T-helper 1 cell treated with Interleukin-12 subunit alpha and Interleukin-12 subunit beta and Interleukin-4 antibody, amounts not matched to agents 30 μg/mL and 1 μg/mL, for 36 hours (primary cell): ENCODE measurements around the gene RERE.

ENCODE experiments used
- H3K27ac Mint-ChIP-seq: one replicate; pipeline ENCODE4 v1.8.0; 2021; ENCODE audit warnings: mild to moderate bottlenecking, mixed read lengths
- H3K27me3 Mint-ChIP-seq: one replicate; pipeline ENCODE4 v1.8.0; 2021; ENCODE audit warnings: low read depth, mixed read lengths
- H3K36me3 Mint-ChIP-seq: one replicate; pipeline ENCODE4 v1.8.0; 2021; ENCODE audit warnings: low read depth, mixed read lengths
- H3K4me1 Mint-ChIP-seq: one replicate; pipeline ENCODE4 v1.8.0; 2021; ENCODE audit warnings: low read depth, mixed read lengths
- H3K4me3 Mint-ChIP-seq: one replicate; pipeline ENCODE4 v1.8.0; 2021; ENCODE audit warnings: mild to moderate bottlenecking, moderate library complexity, mixed read lengths
- H3K9me3 Mint-ChIP-seq: one replicate; pipeline ENCODE4 v1.8.0; 2021; ENCODE audit warnings: mixed read lengths

Gene RERE

DNA sequence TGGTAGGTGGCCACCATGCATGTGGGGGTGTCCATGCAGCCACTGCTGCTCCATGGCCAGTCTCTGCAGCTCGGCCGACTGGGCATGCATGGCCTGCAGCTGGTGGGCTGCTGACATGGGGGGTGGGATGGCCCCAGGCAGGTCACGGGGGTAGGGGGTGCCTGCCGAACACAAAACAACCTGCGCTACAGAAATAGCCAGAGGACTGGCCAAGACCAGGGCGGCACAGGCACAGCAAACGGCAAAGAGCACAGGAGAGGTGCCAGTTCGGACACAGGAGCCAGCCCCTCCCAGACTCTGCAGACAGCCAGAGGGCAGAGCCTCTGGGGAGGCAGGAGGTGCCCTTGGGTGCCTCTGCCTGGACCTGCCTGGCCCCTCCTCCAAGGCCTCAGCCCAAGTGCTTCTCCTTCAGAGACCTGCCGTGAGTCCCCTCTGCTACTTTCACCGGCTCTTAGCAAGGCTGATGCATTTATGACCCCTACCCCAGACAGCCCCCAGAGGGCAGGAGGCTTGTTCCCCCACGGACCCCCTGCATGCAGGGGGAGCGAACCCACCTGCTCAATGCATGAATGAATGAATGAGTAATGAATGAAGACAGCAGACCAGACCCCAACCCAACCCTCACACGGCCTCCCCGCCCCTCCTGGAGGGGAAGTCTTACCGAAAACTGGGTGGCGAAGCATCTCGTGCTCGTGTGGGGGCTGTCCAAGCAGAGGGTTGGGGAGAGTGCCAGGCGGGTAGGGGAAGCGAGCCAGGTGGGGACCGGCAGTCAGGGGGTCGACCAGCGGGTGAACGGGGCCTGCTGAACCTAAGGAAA lies 461.8 kb downstream of the RERE start:
- H3K27ac Mint-ChIP-seq, result no peak overlapping the region
- H3K9me3 Mint-ChIP-seq, result no peaks in the 10 kb centered on the region
- H3K4me1 Mint-ChIP-seq, result no peaks in the 10 kb centered on the region
- no peaks in the 10 kb centered on the region for H3K27me3 Mint-ChIP-seq
- H3K36me3 Mint-ChIP-seq, result peaks cover 25% of the 10 kb centered on the region
- H3K4me3 Mint-ChIP-seq, result no peak overlapping the region

DNA sequence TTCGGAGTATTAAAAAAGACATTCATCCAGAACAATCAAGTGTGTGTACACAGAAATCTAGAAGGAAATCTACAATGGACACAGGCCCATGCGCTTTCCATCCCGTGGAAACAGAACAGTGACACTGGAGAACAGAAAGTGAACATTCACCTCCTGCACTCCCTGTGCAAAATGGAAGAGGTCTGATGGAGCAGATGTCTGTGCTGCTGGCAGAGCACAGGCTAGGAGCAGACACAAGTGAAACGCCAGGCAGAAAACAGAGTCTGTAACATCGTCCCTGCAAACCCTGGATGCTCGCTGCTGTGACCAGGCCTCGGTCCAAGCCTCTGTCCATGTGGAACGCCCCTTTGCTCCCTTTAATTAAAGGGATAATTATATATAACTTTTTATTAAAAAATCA lies 463.4 kb downstream of the RERE start:
- Mint-ChIP-seq H3K4me3 (no peak overlapping the region), H3K36me3 (peaks cover 23% of the 10 kb centered on the region), H3K27me3 (no peaks in the 10 kb centered on the region), H3K9me3 (no peaks in the 10 kb centered on the region), H3K27ac (no peak overlapping the region), H3K4me1 (no peaks in the 10 kb centered on the region)

DNA sequence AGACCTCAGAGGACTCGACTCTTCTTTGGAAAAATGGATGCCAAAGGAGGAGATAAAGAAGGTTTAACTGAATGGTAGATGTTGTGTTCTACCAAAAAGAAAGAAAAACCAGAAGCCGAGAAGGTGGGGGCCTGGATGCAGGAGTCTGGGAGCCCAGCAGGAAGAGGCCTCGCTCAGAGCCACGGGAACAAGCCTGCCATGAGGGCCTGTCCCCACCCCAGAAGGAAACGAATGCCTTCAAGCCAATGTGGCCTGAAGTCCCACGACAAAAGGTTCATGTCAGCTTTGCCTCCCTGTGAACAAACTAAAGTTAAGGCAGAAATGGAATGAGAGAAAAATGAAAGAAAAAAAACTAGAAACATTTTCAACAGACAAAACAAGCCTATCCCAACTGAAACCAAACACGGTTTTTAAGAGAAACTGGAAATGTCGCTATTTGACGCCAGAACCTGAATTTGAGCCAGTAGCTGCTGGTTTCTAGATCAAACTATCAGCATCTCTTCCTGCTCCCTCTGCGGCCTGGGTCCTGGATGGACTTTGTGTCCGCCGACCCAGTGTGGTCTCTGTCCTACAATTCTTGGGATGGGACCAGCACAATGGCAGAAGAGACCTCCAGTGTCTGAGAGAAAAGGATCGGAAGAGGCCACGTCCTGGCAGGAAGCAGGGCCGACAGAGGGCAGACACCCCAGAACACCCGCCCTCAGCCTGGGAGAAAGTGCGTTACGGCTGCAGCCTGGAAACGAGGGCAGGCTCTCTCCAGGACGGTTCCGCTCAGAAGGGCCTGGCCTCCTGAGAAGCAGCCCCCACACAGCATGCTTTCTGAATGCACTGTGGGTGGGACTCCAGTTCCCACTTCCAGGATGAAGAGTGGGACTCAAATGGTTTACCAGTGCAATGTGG lies 464.3 kb downstream of the RERE start:
- Mint-ChIP-seq H3K36me3 (peaks cover 22% of the 10 kb centered on the region), H3K27me3 (no peaks in the 10 kb centered on the region), H3K4me3 (no peak overlapping the region), H3K27ac (no peak overlapping the region), H3K4me1 (peaks cover 2% of the 10 kb centered on the region), H3K9me3 (no peaks in the 10 kb centered on the region)

DNA sequence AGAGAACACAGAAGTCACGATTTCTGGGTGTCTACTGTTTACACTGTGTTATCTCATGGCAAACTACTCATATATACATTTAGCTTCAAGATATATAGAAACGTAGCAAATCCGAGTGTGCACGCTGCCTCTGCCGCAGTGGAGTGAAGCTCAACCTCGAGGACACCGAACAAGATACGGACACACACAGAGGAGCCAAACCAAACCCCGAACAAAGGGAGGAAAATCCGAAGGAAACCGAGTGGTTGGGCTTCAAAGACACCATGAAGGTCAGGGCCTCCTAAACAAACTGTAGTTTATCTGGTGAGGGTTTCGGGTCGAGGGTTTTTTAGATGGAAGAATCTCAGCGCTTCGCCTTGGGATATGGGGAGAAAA lies 465.0 kb downstream of the RERE start:
- Mint-ChIP-seq H3K4me3 (no peak overlapping the region), H3K27me3 (no peaks in the 10 kb centered on the region), H3K27ac (no peak overlapping the region), H3K4me1 (peaks cover 2% of the 10 kb centered on the region), H3K36me3 (peaks cover 17% of the 10 kb centered on the region), H3K9me3 (no peaks in the 10 kb centered on the region)

DNA sequence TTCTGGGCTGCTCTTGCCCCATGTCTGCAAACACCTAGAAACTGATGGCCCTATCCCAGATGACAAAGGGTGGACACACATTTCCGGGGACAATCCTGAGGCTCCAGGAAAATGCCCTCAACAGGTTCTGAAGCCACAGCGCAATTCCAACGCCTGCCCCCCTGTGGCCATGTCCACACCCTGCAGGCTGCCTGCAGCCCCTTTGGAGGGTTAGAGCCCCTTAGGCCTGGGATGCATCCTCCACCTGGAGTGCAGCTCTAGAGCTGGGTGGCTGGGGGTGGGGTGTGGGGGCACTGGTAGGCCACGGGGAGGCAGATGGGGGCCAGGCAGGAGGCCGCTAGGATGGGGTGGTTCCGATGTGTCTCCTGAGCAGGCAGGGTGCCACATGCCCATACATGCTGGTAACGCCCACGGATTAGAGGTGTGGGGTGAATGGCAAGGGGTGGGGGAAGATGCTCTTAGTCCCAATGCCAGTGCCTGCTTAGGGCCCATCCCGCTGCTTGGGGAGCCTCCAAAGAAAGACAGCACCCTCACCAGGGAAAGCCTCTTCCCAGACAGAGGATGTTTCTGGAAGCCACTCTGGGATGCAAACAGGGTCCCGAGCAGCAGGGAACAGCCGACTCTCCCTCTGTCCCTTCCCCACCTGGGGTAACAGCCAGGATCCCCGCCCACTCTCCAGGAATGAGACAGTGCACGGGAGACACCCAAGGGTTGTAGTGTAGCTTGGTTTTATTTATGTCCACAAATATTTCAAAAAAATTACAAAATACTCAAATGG lies 465.6 kb downstream of the RERE start:
- Mint-ChIP-seq H3K4me3 (no peak overlapping the region), H3K4me1 (peaks cover 2% of the 10 kb centered on the region), H3K27me3 (no peaks in the 10 kb centered on the region), H3K27ac (no peak overlapping the region), H3K36me3 (peaks cover 14% of the 10 kb centered on the region), H3K9me3 (no peaks in the 10 kb centered on the region)

DNA sequence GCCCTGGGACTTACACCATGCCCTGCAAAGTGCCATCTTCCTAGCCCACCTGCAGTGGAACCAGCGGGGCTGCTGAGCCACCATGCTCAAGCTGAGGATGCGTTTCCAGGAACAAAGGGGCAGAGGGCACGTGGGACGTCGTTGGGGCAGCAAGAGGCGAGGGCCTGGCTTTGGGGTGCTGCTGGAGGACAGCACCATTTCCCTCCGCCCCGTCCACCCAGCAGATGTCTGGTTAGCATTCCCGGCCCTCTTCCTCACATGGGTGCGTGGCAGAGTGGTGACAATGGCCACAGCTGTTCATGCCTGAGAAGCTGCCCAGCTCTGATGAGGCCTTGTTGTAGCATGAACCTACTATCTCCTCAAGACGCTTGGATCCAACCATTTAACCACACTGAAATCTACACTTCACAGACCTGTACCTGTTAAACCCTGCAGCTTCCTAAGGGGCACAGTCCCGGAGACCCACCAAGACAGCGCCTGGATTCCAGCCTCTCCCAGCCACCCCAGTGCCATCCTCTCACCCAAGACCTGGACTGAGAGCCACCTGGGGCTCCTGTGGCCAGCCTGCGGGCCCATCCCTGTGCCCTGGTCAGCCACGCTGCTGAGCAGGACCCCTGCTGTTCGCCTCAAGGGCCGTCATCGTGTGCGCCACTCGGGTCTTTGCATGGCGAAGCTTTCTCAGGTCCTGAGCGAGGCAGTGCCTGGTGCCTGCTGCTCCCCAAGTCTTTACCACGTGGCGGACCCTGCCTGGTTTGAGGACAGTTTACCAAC lies 466.3 kb downstream of the RERE start:
- H3K27ac Mint-ChIP-seq, result no peak overlapping the region
- no peaks in the 10 kb centered on the region for H3K9me3 Mint-ChIP-seq
- H3K36me3 Mint-ChIP-seq, result peaks cover 11% of the 10 kb centered on the region
- H3K4me3 Mint-ChIP-seq, result no peak overlapping the region
- peaks cover 2% of the 10 kb centered on the region for H3K4me1 Mint-ChIP-seq
- H3K27me3 Mint-ChIP-seq, result no peaks in the 10 kb centered on the region

DNA sequence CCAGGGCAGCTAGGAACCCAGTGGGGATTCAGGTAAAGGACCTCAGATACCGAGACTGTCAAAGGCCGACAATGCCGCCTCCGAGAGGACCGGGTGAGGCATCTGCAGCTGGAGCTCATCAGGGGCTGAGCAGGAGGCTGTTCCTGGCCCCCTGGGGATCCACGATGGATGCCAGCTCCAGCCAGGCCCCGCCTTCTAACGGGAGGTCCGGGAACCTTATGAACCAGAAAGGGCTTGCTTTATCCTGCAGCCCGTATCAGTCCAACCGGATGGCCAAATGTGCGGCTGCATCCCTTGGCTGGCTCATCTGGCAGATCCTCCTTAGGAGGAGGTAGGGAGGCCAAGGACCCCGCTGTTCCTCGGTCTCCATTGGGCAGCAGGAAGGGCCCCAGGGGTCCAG lies 467.5 kb downstream of the RERE start:
- Mint-ChIP-seq H3K27ac (no peak overlapping the region), H3K36me3 (peaks cover 7% of the 10 kb centered on the region), H3K9me3 (no peaks in the 10 kb centered on the region), H3K4me1 (peaks cover 2% of the 10 kb centered on the region), H3K27me3 (no peaks in the 10 kb centered on the region), H3K4me3 (no peak overlapping the region)

DNA sequence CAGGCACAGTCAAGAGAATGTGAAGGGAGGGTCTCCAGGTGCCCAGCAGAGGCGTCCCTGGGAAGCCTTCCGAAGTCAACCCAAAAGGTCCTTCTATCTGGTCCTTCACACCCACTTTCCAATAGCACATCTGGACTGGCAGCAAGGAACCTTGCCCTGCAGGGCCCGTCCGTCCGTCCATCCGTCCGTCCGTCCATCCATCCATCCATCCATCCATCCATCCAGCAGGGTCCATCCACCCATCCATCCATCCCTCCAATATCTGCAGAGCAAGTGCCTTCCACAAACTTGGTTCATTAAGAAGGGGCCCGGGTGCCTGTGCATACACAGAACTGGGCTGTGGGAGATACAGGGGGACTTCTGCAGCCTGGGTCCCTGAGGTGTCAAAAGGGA lies 468.0 kb downstream of the RERE start:
- no peak overlapping the region for H3K27ac Mint-ChIP-seq
- peaks cover 2% of the 10 kb centered on the region for H3K4me1 Mint-ChIP-seq
- peaks cover 7% of the 10 kb centered on the region for H3K36me3 Mint-ChIP-seq
- no peaks in the 10 kb centered on the region for H3K27me3 Mint-ChIP-seq
- H3K4me3 Mint-ChIP-seq, result no peak overlapping the region
- H3K9me3 Mint-ChIP-seq, result no peaks in the 10 kb centered on the region

DNA sequence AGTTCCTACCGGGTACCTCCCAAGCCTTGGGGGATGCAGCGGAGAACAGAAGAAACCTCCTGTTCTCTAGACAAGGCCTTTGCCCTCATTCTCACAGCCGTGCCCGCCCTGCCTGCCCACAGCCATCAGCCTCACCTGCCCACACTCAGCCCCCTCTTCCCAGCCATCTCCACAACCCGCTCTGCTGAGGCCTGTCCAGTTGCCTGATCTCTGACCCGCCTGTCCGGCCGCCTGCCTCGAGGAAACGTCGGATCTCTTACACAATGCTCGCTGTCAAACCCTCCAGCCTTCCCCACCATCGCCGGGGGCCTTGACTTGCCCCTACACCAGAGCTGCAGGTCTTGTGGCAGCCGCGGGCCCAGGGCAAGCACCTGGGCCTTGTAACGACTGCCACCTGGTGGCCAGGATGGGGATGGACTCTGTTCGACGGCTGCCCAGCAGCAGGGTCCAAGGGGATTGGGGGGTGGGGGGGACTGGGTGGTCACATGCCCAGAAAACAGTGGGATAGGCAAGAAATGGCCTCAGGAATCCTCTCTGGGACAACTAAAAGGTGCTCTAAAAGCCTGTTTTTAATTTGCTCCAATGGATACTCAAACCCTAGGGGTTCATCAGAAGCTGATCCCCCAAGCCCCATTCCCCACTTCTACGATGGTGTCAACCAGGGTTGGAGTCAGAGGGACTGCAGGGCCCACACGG lies 468.5 kb downstream of the RERE start:
- H3K9me3 Mint-ChIP-seq, result no peaks in the 10 kb centered on the region
- H3K36me3 Mint-ChIP-seq, result peaks cover 6% of the 10 kb centered on the region
- peaks cover 2% of the 10 kb centered on the region for H3K4me1 Mint-ChIP-seq
- no peaks in the 10 kb centered on the region for H3K27me3 Mint-ChIP-seq
- no peak overlapping the region for H3K27ac Mint-ChIP-seq
- H3K4me3 Mint-ChIP-seq, result no peak overlapping the region

DNA sequence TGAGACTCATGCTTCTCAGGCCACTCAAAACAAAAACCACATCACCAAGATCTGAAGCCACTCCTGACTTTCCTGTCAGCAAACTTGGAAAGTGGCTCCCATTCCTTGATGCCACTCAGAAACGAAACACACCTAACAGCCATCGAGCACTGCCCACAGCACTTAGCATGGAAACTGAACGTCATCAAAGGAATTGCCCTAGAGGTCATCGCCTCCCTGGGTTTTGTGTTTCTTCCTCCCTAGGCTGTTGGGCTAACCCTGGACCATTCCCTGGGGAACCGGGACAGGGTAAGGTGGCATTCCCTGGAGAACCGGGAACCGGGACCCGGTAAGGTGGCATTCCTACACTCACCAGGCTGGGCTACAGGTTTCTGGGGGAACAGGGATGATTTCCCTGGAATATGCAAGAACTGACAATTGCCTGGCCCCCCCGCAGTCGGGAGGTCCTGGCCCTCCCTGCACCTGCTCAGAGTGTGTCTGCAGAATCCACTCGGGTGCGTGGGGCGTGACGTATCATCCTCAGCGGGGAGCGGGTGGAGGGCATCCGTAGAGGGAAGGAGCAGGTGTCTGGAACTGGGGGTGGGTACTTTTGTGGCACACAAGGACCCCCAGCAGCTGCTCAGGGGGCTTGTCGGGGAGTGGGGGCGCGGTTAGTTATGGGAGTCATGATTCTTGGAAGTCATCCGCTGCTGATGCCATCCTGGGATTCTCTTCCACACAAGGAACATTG lies 469.2 kb downstream of the RERE start:
- H3K4me3 Mint-ChIP-seq, result no peak overlapping the region
- no peak overlapping the region for H3K27ac Mint-ChIP-seq
- H3K4me1 Mint-ChIP-seq, result peaks cover 2% of the 10 kb centered on the region
- H3K27me3 Mint-ChIP-seq, result no peaks in the 10 kb centered on the region
- peaks cover 1% of the 10 kb centered on the region for H3K36me3 Mint-ChIP-seq
- no peaks in the 10 kb centered on the region for H3K9me3 Mint-ChIP-seq

DNA sequence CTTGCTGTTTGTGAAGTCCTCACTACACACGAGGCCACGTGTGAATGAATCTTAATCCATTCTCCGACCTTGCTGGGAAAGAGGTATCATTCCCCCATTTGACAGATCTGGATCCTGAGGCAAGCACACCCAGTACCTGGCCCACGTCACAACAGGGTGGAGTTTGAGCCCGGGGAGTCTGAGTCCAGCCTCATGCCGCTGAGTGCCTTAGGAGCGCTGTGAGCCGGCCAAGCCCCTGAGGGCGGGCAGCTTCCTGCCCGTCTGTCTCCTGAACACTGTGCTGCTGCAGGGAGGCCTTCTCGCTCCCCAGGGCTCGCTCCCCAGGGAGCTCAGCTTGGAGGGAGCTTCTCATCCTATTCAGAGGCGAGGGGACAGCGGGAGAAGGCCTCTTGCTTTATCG lies 469.8 kb downstream of the RERE start:
- Mint-ChIP-seq H3K36me3 (no peaks in the 10 kb centered on the region), H3K27ac (no peak overlapping the region), H3K9me3 (no peaks in the 10 kb centered on the region), H3K4me1 (peaks cover 2% of the 10 kb centered on the region), H3K4me3 (no peak overlapping the region), H3K27me3 (no peaks in the 10 kb centered on the region)

DNA sequence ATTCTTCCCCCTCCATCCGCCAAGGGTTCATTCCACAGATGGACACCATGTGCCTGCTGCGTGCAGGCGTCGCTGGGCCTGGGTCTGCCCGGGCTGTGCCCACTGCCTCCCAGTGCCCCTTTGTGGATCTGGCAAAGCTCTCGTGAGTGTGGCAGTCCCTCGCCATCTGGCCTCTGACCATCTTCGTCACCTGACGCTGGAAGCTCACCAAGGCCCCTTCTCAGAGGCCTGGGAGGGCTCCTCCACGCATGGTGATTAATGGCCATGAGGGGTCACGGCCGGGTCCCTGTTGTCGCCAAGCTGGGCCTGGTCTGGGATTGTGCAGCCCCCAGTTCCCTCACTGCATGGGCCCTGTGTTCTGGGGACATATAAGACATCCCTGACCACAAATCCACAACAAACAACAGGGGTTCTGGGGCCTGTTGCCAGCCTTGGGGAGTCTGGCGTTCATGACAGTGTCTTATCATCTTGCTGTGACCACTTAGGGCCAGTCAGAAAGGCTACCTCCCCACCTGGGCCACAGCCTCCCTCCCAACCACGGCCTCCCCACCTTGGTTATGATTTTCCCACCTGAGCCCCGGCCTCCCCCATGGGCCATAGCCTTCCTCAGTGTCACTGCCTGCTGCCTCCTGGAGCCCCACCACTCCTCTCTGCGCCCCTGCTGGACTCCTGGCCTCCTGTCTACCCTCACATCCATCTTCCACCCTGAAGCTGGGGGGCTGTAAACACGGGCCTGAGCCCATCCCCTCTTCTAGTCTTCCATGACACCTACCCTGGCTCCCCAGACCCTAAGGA lies 471.6 kb downstream of the RERE start:
- no peak overlapping the region for H3K4me3 Mint-ChIP-seq
- H3K27ac Mint-ChIP-seq, result no peak overlapping the region
- H3K9me3 Mint-ChIP-seq, result no peaks in the 10 kb centered on the region
- peaks cover 2% of the 10 kb centered on the region for H3K4me1 Mint-ChIP-seq
- H3K27me3 Mint-ChIP-seq, result no peaks in the 10 kb centered on the region
- no peaks in the 10 kb centered on the region for H3K36me3 Mint-ChIP-seq
